ENCODE measurements around the gene DCC.

The DCC gene

DNA sequence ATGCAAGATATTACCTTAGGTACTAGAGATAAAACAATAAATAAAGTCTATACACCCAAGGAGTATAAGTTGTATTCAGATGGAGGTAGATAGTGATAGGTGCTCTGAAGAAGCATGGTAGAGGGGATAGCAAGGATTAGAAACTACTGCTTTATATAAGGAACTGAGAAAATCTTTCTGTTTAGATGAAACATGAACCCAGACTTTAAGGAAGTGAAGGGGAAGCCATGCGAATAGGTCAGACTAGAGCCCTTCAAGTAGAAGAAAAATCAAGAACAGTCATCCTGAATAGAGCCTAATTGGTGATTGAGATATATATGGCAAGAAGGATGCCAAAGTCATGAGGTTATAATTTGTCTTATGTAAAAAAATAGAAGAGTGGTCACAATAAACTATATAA is 984.4 kb downstream of the DCC start:
- no peak for DNase-seq (ENCODE audit: low read depth in 4 of 4, low spot score in 1 of 4)

DNA sequence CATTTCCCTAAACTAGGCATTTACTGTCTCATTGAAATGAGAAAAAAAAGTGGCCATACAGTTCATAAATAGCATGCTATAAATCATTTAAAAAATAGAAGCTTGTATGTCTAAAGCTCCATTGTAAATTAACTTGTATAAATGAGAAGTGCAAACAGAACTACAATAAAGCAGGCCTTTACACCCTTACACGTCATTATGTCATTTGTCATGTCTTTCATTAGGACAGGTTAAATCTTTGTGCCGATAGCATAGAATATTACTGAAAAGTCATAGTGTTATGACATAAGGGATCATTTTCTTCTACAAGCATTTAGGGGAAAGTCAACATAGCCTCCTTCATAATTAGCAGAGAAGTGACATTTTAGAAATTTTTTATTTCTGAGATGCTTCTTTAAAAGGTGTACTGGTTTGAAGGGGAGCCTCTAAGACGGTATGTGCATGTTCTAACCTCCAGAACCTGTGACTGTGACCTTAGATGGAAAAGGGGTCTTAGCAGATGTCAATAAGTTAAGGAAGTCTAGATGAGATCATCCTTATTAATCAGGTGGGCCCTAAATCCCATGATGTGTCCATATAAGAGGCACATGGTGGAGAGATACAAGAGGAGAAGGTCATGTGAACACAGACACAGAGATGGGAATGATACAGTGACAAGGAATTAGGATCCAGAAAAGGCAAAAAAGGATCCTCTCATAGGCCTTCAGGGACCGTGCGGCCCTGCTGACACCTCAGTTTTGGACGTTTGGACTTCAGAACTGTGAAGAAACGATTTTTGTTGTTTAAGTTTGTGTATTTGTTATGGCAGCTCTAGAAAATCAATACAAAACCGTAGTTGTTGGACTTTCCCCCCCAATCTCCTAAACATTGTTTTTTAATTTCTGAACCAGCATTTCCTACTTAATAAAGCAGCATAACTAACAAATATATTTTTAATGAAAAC is 1020.8 kb downstream of the DCC start:
- no peak for DNase-seq (ENCODE audit: low read depth in 4 of 4, low spot score in 1 of 4)

DNA sequence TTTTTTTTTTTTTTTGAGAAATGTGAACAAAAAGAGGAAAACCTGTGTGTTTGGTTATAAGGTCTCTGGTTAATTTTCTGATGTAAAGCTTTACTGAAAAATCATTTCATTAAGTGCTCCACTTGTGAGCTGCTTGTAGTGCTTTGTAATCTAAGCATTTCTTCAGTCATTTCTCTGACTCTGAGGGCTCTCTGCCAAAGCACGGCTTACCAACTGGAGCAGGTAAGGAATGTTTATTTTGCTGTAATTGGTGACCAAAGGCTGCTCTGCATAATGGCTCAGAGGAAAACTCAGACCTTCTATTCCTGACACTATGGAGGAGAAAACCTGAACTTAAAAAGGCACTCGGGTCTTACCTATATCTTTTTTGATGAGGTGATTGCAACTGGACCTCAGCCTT is 1035.6 kb downstream of the DCC start:
- DNase-seq (ENCODE audit: low read depth in 4 of 4, low spot score in 1 of 4), result no peak

DNA sequence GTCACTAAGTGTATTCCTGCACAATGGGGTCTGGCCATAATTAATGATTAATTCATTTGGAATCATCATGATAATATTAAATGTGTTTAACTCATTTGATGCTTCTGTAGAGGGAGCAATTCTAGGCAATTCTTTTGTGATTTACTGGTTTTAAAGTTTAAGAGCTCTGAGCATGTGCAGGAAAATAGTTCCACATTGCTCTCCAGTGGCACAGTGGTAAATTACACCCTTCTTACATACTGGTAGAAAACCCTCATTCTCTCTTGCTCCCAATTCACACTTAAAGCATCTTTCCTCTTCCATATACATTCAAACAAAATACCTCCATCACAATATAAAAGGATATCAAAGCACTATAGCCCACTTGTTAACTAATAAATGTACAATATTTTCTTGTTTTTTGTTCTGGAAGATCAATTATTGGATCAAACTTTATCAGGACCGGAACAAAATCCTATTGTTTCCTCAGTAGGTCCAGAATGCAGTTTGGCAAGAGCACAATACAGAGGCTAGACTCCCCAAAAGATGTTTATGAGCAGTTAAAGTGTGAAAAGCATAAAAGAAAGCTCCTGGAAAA is 1040.2 kb downstream of the DCC start:
- no peak for DNase-seq (ENCODE audit: low read depth in 4 of 4, low spot score in 1 of 4)

DNA sequence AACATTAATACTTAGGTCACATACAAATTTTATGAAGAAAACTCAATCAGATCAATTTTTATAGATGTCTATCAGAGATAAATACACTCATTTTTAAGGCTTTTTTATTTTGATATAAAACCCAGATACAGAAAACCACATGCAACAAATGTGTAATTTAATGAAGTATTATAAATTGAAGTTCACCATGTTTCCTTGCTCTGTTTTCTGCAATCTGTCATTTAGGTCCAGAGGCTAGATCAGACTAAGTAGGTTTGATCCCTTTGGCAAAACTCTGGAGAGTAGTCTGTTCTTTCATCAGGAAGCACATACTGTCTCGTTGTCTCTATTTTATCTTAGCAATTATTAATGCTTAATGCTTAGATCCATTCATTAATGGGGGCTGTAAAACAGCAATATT is 1042.9 kb downstream of the DCC start:
- DNase-seq (ENCODE audit: low read depth in 4 of 4, low spot score in 1 of 4), result no peak

DNA sequence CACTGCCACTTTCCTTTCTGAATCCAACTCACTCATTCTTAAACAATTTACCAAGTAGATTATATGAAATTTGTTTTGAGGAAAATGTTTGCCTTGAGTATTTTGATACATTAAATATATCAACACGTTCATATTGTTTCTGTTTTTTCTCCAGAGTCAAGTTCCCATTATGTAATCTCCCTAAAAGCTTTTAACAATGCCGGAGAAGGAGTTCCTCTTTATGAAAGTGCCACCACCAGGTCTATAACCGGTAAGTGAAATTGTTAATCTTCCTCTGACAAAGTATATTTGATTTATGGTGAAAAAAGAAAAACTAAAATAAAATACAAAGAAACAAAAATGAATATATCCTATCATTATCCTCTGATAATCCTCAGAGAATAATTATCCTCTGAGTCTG is 1045.9 kb downstream of the DCC start:
- no peak for DNase-seq (ENCODE audit: low read depth in 4 of 4, low spot score in 1 of 4)

DNA sequence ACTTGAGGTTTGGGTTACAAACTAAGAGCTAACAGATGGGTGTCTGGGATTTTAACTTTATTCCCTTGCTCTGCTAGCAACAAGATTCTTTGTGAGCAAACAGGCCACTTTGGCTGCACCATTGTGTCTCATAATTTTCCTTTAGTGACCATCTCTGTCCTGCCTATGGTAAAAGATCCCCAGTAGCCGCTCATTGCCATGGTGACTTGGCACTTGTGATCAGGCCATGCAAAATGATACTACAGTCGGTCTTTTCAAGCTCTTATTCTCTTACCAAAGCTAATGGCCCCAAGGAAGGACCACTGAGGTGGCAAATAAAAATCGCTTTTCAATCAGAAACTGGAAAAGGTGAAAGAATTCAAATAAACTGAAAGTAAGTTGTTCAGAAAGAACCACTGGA is 1047.6 kb downstream of the DCC start:
- no peak for DNase-seq (ENCODE audit: low read depth in 4 of 4, low spot score in 1 of 4)

DNA sequence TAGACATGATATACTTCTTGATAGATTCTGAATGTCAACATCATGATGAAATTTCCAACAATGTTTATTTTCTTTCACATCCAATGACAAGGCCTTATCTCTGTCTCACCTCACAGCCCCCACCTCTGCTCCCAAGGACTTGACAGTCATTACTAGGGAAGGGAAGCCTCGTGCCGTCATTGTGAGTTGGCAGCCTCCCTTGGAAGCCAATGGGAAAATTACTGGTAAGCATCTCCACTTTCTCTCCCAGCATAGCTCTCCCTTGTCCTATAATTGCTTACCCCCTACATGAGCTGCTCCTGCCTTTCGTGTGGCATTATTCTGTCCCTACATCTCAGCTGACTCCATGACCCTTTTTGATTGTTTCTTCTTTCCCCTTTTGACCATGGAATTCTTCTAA is 1062.7 kb downstream of the DCC start:
- DNase-seq (ENCODE audit: low read depth in 4 of 4, low spot score in 1 of 4), result no peak

DNA sequence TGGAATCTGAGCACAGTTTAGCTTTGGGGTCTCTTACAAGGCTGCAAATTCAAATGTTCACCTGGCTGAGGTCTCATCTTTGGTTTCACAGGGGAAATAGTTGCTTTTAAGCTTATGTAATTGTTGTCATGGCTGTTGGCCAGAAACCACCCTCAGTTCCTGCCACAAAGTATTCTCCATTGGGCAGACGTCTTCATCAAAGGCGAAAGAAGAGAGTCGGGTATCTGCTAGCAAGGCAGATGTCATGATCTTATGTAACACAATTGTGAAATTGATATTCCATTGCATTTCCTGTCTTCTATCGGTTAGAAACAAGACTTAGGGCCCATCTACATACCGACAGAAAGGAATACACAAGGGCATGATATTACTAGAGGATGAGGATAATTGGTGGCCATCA is 1068.3 kb downstream of the DCC start:
- DNase-seq (ENCODE audit: low read depth in 4 of 4, low spot score in 1 of 4), result no peak

DNA sequence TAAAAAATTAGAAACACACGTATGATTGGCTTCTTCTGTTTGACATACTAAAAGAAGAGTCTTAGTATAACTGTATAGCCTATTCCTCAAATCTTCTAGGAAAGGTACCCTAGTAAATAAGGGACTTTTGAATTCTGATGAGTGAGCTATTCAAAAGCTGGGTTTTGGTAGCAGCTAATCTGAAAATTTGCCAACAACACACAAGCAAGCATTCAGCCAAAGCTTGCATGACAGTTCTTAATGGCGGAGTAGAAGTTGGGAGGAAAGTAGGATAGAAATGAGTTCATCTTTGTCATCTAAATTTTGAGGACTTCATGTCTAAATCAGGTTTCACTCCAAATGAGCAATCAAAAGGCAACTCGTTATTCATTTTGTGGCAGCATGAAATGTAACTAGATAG is 1071.5 kb downstream of the DCC start:
- DNase-seq (ENCODE audit: low read depth in 4 of 4, low spot score in 1 of 4), result no peak

DNA sequence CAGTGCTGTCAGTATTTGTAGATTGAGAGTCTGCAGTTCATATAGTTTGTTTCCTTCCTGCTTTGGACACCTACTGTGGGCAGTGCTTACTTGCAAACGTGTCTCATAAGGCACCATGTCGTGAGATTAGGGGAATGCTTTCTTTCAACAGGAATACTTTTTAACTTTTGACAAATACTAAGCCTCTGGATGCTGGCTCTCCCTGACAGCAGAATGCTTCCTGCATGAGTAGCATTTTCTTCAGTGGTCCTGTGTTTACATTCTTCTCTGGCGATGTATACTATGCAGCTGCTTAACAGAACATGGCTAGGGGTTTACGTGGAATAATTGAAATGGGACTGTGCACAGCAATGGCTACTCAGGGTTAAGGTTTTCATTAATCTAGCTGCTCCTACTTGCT is 1077.0 kb downstream of the DCC start:
- no peak for DNase-seq (ENCODE audit: low read depth in 4 of 4, low spot score in 1 of 4)

DNA sequence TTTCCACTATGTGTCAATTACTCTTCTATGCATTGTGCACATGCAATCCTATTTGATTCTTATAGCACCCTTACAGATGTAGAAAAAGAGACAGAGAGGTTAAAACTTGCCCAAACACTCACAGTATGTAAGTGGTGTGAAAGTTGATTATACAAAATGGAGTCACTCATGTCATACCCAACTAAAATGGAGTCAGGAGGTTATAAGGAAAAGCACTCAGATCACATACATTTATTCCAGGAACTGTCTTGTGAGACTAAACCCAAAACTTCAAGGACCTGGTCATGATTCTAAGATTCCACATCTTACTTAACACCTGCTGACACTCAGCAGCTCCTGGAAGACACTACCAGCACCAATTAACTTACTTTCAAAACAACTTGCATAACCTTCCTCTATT is 1081.9 kb downstream of the DCC start:
- no peak for DNase-seq (ENCODE audit: low read depth in 4 of 4, low spot score in 1 of 4)

DNA sequence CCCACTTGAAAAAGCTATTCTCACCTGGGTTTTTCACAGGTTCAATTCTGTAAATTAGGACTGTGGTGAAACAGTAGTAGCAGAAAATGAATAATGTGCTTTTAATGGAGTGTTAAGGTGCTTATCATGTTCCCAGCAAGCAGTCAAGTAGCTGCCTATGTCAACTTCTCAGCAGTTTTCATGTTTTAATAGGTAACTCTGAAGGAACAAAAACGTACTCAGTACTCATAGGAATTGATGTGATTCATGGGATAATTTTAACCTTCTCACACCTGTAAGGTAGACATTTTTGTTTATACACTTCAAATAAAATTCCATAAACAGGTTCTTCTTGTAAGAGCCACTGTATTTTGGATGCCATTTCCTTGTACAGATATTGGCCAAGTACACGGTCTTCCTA is 1082.9 kb downstream of the DCC start:
- DNase-seq (ENCODE audit: low read depth in 4 of 4, low spot score in 1 of 4), result no peak

DNA sequence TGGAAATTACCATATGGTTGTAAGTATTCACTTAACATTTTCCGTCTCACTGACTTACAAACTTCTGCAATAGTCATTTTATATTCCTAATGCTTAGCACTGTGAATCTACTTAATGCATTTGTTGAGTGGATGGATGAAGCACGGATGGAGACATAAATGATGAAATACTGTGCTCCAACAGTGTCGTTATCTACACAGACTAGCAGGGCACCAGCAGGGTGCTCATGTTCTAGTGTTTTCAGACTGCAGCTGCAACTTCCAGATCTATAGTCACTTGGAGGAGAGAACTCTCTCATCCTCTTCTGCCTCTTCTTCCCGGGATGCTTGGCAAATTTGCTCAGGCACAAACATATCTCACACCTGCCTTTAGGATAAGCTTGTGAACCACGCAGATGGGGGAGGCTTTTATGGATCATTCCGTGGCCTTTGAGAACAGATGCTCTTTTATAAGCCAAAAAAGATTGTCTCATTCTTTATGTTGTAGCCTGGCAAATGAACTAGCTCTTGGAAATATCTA is 1086.7 kb downstream of the DCC start:
- DNase-seq (ENCODE audit: low read depth in 4 of 4, low spot score in 1 of 4), result no peak

DNA sequence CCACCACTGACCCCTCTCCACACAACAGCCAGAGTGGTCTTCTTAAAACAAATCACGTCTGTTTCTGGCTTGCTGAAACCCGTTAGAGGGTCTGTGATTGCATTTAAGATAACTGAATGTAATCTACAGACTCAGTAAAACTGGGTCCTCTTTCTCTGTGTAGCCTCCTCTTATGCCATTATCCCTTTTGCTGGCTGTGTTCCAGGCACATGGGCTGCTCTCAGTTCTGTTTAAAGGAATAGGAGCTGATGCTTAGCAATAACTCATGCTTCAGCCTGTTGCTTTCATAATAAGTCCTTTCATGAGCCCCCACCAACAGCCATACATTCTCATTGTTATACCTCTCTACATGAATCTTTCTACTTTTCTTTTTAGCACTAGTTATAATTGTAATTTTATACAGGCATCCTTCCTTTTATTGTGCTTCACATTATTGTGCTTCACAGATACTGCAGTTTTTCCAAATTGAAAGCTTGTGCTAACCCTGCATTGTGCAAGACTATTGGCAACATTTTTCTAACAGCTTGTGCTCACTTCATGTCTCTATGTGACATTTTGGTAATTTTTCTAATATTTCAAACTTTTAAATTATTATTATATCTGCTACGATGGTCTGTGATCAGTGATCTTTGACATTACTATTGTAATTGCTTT is 1101.9 kb downstream of the DCC start:
- no peak for DNase-seq (ENCODE audit: low read depth in 4 of 4, low spot score in 1 of 4)

DNA sequence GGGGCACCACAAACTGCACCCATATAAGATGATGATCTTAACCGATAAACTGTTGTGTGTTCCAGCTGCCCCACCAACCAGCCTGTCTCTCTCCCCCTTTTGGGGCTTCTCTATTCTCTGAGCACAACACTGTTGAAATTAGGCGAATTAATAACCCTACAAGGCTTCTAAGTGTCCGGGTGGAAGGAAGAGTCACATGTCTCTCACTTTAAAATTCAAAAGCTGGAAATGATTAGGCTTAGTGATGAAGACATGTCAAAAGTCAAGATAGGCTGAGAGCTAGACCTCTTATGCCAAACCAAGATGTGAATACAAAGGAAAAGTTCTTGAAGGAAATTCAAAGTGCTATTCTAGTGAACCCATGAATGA is 1102.4 kb downstream of the DCC start:
- DNase-seq (ENCODE audit: low read depth in 4 of 4, low spot score in 1 of 4), result no peak

DNA sequence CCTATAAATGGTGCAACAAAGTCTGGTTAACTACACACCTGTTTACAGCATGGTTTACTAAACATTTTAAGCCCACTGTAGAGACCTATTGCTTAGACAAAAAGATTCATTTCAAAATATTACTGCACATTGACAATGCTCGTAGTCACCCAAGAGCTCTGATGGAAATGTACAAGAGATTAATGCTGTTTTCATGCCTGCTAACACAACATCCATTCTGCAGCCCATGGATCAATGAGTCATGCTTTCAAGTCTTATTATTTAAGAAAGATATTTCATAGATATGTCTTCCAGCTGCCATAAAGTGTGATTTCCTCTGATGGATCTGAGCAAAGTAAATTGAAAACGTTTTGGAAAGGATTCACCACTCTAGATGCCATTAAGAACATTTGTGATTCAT is 1103.3 kb downstream of the DCC start:
- no peak for DNase-seq (ENCODE audit: low read depth in 4 of 4, low spot score in 1 of 4)

DNA sequence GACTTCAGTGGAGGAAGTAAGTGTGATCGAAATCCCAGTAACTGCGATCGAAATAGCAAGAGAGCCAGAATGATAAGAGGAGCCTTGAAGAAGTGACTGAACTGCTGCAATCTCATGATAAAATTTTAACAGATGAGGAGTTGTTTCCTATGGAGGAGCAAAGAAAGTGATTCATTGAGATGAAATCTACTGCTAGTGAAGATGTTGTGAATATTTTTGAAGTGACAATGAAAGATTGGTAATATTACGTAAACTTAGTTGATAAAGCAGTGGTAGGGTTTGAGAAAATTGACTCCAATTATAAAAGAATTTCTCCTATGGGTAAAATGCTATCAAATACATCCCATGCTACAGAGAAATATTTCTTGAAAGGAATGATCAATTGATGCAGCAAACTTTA is 1103.8 kb downstream of the DCC start:
- no peak for DNase-seq (ENCODE audit: low read depth in 4 of 4, low spot score in 1 of 4)

DNA sequence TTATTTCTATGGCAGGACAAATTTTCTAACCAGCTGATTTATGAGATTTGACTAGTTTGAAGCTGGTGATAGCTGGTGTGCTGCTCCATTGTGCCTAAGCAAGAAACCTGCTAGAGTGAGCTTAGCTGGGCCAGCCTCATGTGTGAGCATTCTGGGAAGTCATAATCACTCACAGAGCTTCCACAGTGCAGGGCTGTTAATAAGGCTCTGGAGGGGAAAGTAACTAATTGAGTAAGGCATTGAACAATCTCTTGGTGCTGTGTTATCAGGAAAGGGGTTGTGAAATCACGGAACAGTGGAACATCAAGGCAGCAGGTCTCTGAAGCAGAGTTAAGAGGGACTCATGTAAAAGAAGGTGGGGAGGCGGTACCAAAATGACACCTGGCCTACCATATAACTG is 1111.9 kb downstream of the DCC start:
- no peak for DNase-seq (ENCODE audit: low read depth in 4 of 4, low spot score in 1 of 4)

DNA sequence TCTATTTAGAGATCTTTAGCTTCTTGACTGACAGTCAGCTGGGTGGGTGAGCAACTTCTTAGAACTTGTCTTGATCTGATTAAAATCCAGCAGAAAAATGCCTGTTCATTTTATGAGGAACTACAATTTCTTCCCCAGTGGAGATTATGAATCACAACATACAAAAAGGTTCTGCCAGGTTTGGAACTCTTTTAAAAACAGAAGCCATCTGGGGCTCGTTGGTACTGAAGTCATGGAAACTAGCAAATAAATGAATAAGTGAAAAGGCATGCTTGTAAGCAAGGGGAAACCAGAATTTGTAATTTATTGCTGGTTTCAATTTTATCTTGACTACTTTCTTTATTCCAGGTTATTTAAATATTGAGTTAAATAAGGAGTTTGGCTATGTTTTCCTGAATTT is 1117.1 kb downstream of the DCC start:
- no peak for DNase-seq (ENCODE audit: low read depth in 4 of 4, low spot score in 1 of 4)

DNA sequence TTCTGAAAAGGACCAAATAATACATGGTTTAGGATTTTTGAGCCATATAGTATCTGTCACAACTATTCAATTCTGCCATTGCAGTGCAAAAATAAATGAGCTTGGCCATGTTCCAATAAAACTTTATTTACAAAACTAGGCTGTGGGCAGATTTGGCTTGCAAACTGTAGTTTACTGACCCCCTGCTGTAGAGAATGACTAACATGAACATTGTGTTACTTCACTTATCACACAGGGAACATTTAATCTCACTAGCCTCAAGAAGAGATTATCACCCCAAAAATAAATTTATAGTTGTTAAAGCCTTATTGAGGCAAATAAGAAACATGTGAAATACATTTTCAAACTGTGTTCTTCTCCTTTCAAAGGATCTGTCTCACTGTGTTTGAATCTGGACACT is 1118.3 kb downstream of the DCC start:
- no peak for DNase-seq (ENCODE audit: low read depth in 4 of 4, low spot score in 1 of 4)

DNA sequence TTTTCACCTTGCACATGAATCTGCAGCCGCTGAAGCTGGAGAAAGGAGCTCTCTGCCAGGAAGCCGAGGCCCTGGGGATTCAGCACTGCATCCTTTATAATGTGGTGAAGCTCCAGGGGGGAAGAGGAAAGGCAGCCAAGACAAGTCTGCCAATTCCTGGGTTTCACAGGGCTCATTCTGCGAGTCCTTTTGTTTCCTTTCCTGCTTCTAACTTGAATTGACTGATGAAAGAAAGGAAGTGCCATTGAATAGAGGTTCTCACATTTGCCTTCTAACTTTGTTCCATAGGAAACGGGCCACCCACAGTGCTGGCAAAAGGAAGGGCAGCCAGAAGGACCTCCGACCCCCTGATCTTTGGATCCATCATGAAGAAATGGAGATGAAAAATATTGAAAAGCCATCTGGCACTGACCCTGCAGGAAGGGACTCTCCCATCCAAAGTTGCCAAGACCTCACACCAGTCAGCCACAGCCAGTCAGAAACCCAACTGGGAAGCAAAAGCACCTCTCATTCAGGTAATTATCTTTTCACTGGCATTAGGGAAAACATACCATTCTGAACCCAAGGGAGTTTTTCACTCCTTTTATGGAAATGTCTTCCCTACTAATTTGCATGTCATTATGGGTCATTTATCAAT is 1119.1 kb downstream of the DCC start:
- no peak for DNase-seq (ENCODE audit: low read depth in 4 of 4, low spot score in 1 of 4)

All from stimulated activated CD4-positive, alpha-beta T cell treated with anti-CD3 and anti-CD28 coated beads, Interleukin-1b, Interleukin-23, amount 100 ng/mL, for 24 hours (primary cell).